ENCODE results near the gene TMEM117.

Gene TMEM117

DNA sequence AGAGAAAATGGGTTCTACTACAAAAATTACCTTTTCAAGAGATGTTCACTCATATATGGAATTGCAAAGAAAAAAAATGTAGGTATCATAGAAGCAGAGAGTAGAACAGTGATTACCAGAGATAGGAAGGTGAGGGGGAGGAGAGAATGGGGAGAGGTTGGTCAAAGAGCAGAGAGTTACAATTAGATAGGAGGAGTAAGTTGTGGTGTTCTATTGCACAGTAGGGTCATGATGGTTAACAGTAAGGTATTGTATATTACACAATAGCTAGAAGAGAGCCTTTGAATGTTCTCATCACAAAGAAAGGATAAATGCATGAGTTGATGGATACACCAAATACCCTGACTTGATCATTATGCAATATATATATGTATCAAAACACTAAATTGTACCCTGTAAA, 145.8 kb downstream of the TMEM117 start:
- no peak for ATAC-seq
- no peak for TF ChIP-seq TOX (CRISPR knock-in tag; IDR thresholded peaks at IDR 0.05; ENCODE audit: borderline replicate concordance)
- no peak for TF ChIP-seq SNAI2 (CRISPR knock-in tag; IDR thresholded peaks at IDR 0.05)
- TF ChIP-seq OSR1 (CRISPR knock-in tag; IDR thresholded peaks at IDR 0.05) = no peak
- TF ChIP-seq ZFP3 (CRISPR knock-in tag; IDR thresholded peaks at IDR 0.05) = no peak
- TF ChIP-seq RARB (CRISPR knock-in tag; IDR thresholded peaks at IDR 0.05) = no peak
- no peak for TF ChIP-seq PPARA (CRISPR knock-in tag; IDR thresholded peaks at IDR 0.05; ENCODE audit: borderline replicate concordance)
- TF ChIP-seq ESRRG (CRISPR knock-in tag; IDR thresholded peaks at IDR 0.05) = no peak
- TF ChIP-seq CSDC2 (CRISPR knock-in tag; IDR thresholded peaks at IDR 0.05) = no peak
- no peak for TF ChIP-seq TCF4 (CRISPR knock-in tag; IDR thresholded peaks at IDR 0.05; ENCODE audit: borderline replicate concordance)
- TF ChIP-seq, protein P1, sequence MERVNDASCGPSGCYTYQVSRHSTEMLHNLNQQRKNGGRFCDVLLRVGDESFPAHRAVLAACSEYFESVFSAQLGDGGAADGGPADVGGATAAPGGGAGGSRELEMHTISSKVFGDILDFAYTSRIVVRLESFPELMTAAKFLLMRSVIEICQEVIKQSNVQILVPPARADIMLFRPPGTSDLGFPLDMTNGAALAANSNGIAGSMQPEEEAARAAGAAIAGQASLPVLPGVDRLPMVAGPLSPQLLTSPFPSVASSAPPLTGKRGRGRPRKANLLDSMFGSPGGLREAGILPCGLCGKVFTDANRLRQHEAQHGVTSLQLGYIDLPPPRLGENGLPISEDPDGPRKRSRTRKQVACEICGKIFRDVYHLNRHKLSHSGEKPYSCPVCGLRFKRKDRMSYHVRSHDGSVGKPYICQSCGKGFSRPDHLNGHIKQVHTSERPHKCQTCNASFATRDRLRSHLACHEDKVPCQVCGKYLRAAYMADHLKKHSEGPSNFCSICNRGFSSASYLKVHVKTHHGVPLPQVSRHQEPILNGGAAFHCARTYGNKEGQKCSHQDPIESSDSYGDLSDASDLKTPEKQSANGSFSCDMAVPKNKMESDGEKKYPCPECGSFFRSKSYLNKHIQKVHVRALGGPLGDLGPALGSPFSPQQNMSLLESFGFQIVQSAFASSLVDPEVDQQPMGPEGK (CRISPR knock-in tag; IDR thresholded peaks at IDR 0.05; ENCODE audit: borderline replicate concordance) = no peak
- no peak for TF ChIP-seq BACH2 (CRISPR knock-in tag; IDR thresholded peaks at IDR 0.05; ENCODE audit: borderline replicate concordance)
- TF ChIP-seq ZNF8 (CRISPR knock-in tag; IDR thresholded peaks at IDR 0.05) = no peak
- TF ChIP-seq ARNTL (CRISPR knock-in tag; IDR thresholded peaks at IDR 0.05; ENCODE audit: borderline replicate concordance, low read depth) = no peak

DNA sequence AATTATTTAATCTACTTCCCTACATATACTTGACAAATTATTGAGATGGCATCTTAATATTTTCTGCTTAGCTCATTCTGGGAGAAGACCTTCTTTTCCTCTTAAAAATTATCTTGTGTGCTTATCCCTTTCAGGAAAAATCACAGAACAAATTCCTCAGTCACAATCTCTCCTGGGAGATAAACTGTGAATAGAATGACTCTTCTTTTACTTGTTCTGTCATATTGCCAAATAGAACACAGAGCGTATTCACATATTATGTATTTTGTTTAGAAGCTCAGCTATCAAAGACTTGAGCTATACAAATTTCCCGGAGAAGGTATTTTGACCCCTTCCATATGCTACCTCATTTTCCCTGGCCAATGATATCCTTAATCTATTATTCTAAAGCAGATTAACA, 146.7 kb downstream of the TMEM117 start:
- ATAC-seq = no peak

DNA sequence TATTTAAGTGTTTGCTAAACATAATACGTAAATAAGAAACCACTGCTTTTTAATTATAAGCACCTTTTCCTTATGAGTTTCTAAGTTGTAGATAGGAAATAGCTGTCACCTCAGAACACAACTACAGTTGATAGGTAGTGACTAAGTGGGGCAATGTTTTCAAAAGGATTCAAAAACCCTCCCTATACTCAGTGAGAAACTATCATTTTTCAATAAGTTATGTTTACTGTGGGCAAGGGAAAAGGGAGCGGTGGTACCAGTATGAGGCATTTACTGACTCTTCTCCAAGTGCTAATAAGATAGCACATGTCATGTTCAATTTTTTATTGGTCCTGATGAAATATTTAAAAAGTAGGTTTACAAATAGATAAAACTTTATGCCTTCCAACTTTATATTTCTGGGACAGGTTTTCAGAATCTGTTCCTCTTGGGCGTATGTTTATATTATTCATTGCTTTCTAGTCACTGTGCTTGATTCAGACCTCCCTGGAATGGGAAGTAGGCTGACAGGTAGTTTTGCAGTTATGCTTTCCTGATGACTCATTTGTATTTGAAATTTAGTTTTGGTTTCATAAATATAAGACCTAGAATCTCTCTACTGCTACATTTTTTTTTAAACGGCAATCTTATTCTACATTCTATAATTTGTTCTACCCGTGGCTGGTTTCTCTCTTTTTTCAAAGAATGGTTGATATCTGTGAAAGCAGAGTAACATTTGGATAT, 153.1 kb downstream of the TMEM117 start:
- no peak for ATAC-seq
- TF ChIP-seq, protein P2, sequence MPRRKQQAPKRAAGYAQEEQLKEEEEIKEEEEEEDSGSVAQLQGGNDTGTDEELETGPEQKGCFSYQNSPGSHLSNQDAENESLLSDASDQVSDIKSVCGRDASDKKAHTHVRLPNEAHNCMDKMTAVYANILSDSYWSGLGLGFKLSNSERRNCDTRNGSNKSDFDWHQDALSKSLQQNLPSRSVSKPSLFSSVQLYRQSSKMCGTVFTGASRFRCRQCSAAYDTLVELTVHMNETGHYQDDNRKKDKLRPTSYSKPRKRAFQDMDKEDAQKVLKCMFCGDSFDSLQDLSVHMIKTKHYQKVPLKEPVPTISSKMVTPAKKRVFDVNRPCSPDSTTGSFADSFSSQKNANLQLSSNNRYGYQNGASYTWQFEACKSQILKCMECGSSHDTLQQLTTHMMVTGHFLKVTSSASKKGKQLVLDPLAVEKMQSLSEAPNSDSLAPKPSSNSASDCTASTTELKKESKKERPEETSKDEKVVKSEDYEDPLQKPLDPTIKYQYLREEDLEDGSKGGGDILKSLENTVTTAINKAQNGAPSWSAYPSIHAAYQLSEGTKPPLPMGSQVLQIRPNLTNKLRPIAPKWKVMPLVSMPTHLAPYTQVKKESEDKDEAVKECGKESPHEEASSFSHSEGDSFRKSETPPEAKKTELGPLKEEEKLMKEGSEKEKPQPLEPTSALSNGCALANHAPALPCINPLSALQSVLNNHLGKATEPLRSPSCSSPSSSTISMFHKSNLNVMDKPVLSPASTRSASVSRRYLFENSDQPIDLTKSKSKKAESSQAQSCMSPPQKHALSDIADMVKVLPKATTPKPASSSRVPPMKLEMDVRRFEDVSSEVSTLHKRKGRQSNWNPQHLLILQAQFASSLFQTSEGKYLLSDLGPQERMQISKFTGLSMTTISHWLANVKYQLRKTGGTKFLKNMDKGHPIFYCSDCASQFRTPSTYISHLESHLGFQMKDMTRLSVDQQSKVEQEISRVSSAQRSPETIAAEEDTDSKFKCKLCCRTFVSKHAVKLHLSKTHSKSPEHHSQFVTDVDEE (CRISPR knock-in tag; IDR thresholded peaks at IDR 0.05) = no peak
- no peak for TF ChIP-seq ARNTL (CRISPR knock-in tag; IDR thresholded peaks at IDR 0.05; ENCODE audit: borderline replicate concordance, low read depth)
- no peak for TF ChIP-seq RARB (CRISPR knock-in tag; IDR thresholded peaks at IDR 0.05)
- no peak for TF ChIP-seq PPARA (CRISPR knock-in tag; IDR thresholded peaks at IDR 0.05; ENCODE audit: borderline replicate concordance)
- TF ChIP-seq, protein P1 (CRISPR knock-in tag; IDR thresholded peaks at IDR 0.05; ENCODE audit: borderline replicate concordance) = no peak
- TF ChIP-seq GLIS3 (CRISPR knock-in tag; IDR thresholded peaks at IDR 0.05) = no peak
- no peak for TF ChIP-seq ISL1 (CRISPR knock-in tag; IDR thresholded peaks at IDR 0.05)
- TF ChIP-seq ZNF70 (CRISPR knock-in tag; IDR thresholded peaks at IDR 0.05) = no peak
- no peak for TF ChIP-seq ESRRG (CRISPR knock-in tag; IDR thresholded peaks at IDR 0.05)
- no peak for TF ChIP-seq OSR1 (CRISPR knock-in tag; IDR thresholded peaks at IDR 0.05)

More for the DNA sequence above, 146.7 kb downstream of the TMEM117 start:
- no peak for TF ChIP-seq ZNF565 (CRISPR knock-in tag; conservative IDR thresholded peaks at IDR 0.05; ENCODE audit: low read depth)
- TF ChIP-seq, protein P3, sequence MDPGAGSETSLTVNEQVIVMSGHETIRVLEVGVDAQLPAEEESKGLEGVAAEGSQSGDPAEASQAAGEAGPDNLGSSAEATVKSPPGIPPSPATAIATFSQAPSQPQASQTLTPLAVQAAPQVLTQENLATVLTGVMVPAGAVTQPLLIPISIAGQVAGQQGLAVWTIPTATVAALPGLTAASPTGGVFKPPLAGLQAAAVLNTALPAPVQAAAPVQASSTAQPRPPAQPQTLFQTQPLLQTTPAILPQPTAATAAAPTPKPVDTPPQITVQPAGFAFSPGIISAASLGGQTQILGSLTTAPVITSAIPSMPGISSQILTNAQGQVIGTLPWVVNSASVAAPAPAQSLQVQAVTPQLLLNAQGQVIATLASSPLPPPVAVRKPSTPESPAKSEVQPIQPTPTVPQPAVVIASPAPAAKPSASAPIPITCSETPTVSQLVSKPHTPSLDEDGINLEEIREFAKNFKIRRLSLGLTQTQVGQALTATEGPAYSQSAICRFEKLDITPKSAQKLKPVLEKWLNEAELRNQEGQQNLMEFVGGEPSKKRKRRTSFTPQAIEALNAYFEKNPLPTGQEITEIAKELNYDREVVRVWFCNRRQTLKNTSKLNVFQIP (CRISPR knock-in tag; IDR thresholded peaks at IDR 0.05; ENCODE audit: borderline replicate concordance, low read depth) = no peak
- no peak for TF ChIP-seq PPARA (CRISPR knock-in tag; IDR thresholded peaks at IDR 0.05; ENCODE audit: borderline replicate concordance)
- TF ChIP-seq, protein P2 (CRISPR knock-in tag; IDR thresholded peaks at IDR 0.05) = no peak
- TF ChIP-seq GLIS3 (CRISPR knock-in tag; IDR thresholded peaks at IDR 0.05) = no peak
- TF ChIP-seq ISL1 (CRISPR knock-in tag; IDR thresholded peaks at IDR 0.05) = no peak
- TF ChIP-seq, protein P4, sequence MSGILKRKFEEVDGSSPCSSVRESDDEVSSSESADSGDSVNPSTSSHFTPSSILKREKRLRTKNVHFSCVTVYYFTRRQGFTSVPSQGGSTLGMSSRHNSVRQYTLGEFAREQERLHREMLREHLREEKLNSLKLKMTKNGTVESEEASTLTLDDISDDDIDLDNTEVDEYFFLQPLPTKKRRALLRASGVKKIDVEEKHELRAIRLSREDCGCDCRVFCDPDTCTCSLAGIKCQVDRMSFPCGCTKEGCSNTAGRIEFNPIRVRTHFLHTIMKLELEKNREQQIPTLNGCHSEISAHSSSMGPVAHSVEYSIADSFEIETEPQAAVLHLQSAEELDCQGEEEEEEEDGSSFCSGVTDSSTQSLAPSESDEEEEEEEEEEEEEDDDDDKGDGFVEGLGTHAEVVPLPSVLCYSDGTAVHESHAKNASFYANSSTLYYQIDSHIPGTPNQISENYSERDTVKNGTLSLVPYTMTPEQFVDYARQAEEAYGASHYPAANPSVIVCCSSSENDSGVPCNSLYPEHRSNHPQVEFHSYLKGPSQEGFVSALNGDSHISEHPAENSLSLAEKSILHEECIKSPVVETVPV (CRISPR knock-in tag; IDR thresholded peaks at IDR 0.05) = no peak
- no peak for TF ChIP-seq OSR1 (CRISPR knock-in tag; IDR thresholded peaks at IDR 0.05)
- TF ChIP-seq CSDC2 (CRISPR knock-in tag; IDR thresholded peaks at IDR 0.05) = no peak

Measured in SK-N-SH treated with all-trans-retinoic acid at 6 μM for 48 hours (cell line).